Fibroblast of pulmonary artery (primary cell): ENCODE measurements around the gene PTPRN2.

Experiments used
- DNase-seq: peaks from one replicate; pipeline ENCODE4 v3.0.0-alpha.2; 2010; ENCODE audit warnings: low read depth
- H3K4me3 ChIP-seq: replicated peaks from 2 replicates; pipeline ENCODE4 v1.5.1; 2011; ENCODE audit warnings: low read depth, mild to moderate bottlenecking, control low read depth, low read length, moderate library complexity
- TF ChIP-seq, protein P1 (sequence below): IDR thresholded peaks from 2 replicates; pipeline ENCODE4 v1.5.1; 2011; ENCODE audit warnings: mild to moderate bottlenecking, control low read depth, low read length, inconsistent platforms; ENCODE audit errors: missing control alignments

The PTPRN2 gene

DNA sequence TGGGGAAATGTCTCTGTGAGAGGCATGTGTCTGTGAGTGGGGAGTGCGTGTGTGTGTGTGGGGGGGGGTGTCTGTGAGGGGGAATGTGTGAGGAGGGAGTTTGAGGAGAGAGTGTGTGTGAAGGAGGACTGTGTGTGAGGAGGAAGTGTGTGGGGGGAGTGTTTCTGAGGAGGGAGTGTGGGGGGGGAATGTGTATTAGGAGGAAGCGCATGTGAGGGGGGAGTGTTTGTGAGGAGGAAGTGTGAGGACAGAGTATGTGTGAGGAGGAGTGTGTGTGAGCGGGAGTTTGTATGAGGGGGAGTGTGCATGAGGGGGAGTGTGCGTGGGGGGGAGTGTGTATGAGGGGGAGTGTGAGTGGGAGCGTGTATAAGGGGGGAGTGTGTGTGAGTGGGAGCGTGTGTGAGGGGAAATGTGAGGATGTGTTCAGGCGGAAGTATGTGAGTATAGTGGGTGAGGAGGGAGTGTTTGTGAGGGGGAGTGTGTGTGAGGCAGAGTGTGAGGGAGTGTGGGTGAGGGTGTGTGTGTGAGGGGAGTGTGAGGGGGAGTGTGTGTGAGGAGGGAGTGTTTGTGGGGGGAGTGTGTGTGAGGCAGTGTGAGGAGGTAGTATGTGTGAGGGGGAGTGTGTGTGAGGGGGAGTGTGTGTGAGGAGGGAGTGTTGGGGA lies 21.8 kb upstream of the PTPRN2 start:
- TF ChIP-seq, protein P1, sequence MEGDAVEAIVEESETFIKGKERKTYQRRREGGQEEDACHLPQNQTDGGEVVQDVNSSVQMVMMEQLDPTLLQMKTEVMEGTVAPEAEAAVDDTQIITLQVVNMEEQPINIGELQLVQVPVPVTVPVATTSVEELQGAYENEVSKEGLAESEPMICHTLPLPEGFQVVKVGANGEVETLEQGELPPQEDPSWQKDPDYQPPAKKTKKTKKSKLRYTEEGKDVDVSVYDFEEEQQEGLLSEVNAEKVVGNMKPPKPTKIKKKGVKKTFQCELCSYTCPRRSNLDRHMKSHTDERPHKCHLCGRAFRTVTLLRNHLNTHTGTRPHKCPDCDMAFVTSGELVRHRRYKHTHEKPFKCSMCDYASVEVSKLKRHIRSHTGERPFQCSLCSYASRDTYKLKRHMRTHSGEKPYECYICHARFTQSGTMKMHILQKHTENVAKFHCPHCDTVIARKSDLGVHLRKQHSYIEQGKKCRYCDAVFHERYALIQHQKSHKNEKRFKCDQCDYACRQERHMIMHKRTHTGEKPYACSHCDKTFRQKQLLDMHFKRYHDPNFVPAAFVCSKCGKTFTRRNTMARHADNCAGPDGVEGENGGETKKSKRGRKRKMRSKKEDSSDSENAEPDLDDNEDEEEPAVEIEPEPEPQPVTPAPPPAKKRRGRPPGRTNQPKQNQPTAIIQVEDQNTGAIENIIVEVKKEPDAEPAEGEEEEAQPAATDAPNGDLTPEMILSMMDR: no peak
- H3K4me3 ChIP-seq: no peak overlapping the region
- DNase-seq: no peak

DNA sequence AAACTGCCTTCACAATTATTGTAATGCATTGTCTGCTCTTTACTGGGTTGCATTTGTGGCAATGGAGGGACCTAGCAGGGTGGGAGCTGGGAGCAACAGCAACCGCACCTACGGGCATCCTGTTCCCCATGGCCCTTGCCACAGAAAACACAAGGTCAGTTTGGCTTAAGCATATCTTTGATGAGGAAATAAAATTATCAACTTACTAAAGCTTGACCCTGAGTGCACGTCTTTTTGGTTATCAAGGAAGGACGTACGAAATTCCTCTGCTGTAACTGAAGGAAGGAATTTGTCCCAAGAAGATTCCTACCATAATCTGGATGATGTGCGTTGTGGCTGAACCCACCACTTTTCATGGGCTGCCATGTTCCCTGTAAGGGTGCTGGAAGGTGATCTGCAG lies 19.9 kb upstream of the PTPRN2 start:
- no peak for DNase-seq
- TF ChIP-seq, protein P1: no peak
- no peak overlapping the region for H3K4me3 ChIP-seq

DNA sequence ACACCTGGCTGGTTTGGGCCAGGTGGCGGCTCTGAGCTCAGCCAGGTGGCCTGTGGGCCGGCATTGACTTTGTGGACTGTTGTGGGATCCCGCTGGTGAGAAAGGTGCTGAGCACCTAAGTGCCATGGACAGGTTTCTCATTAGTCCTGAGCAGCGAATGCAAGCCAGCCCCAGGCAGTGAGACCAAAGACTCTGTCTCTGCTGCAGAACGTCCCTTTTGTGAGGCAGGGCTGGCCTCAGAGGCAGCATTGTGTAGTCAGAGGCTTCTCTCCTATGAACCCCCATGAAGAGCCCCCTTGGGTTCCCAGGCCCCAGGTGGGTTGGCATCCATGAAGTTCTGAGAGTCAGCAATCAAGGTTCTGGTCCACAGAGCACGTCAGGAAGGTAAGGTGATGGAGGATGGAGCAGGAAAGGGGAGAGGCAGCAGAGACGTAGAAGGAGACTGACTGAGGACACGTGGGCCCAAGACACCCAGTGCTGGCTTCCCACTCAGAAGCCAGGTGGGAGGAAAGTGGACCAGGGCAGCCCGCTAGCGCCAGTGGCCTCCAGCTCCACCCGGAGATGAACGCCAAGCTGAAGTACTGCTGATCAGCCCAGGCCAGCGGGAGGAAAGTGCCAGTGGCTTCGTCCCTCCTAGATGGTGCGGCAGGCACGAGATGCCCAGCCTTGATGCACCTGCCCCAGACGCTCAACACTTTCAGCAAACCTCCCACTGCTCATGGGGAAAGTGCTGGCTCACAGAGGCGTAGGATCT lies 19.2 kb upstream of the PTPRN2 start:
- TF ChIP-seq, protein P1: no peak

DNA sequence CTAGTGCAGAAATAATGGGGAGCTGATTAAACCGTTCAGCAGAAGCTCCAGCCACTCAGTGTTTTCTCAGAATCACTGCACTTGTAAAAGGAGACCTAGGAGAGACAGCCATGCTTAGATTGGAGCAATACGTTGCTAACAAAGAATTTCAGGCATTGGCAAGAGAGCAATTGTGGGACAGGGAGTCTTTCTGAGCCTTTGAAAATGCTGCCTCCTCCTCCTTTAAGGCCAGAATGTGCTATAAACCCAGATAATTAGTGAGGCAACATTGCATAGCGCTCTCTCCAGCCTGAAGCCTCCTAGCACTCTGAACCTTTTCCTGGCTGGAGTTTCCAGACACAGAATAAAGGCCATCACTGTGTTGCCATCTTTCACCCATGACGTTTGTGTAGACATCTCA lies 18.5 kb upstream of the PTPRN2 start:
- DNase-seq: peak; percentile 10
- TF ChIP-seq, protein P1: no peak
- no peak overlapping the region for H3K4me3 ChIP-seq

More for the DNA sequence above, 19.2 kb upstream of the PTPRN2 start:
- DNase-seq: no peak
- no peak overlapping the region for H3K4me3 ChIP-seq

DNA sequence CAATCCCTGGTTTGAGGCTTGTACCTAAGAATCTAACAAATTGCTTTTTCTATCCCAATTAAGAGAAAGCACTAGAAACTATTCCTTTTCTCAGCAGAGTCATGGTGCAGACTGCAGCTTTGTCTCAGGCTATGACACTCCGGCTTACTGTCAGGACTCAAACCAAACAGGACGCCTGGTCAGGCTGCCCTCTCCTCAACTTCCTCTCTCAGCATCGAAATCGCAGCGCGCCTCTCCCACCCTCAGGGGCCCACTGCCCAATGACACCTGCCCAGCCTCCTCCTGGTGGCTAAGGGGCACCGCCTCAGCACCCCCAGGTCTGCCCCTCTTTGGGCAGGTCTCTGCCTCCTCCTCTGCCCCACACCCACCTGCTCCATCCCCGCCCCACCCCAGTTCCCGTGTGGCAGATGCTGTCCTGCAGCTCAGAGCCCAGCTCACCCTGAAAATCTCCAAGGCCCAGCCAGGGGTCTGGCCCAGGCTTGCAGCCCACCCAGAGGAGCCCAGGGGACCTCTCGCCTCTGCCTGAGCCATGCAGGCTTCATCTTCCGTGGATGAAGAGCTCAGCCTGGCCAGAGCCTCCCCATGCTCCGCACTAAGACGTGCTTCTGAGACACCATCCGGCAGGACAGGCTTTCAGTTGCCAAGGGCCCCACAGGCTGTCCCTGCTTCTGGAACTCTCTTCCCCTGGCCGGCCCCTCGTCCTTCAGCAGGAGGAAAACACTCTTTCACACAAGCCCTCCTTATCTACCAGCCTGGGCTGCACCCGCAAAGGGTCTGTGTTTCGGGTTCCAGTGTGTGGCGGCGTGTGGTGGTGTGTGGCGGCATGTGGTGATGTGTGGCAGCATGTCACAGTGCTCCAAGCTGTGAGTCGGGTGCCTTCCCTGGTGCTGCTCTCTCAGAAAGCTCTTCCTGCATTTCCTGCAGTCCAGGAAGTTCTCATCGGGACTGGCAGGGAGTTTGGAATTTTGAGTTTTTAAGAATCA lies 16.4 kb upstream of the PTPRN2 start:
- TF ChIP-seq, protein P1: no peak
- no peak overlapping the region for H3K4me3 ChIP-seq
- DNase-seq: no peak

DNA sequence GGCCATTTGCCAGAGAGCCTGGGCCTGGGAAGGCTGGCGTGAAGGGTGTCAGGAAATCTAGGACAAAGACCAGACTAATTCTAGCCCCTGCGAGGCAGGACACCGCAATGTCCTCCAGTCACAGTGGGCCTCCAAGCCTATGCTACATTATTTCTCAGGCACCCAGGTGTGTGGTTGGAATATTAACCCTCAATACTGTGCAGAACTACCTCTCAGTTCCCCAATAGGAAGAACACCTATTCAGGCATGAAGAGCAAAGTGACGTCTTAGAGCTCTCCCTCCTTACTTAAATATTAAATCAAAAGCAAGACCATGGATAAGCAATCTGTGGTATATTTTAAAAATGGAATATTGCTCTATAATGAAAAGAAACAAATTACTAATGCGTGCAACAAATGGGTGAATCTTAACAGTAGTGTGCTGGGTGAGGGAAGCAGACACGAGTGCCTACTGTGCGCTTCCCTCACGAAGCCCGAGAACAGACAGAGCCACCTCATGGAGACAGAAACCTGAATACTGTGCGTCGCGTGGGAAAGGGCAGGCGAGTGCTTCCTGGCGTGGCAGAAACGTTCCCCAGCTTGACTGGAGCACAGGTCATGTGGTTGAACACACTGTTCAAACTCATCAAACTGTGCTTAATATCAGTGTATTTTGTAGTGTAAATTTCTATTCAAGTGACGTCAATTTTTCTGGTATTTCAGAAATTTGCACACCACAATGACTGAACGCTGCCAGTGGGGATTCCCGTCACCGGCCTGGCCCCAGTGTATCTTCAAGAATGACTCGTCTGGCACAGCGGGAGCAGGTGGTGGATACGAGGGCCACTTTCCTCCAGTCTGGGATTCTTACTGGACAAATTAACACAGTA lies 15.5 kb upstream of the PTPRN2 start:
- TF ChIP-seq, protein P1: no peak
- DNase-seq: peak; percentile 8
- H3K4me3 ChIP-seq: no peak overlapping the region
